Left lung (tissue), 10 donors: ENCODE results near the gene MYH14. TPM values are rescaled to one million over a fixed set of nuclear protein-coding genes. Genes with fewer than 3 reads are reported as not detected.

ENCODE experiments used
- ATAC-seq: fragments of 200-7000 bp; cut with Tn5 transposase; one replicate; pipeline ENCODE4 v1.9.1; 2020; ENCODE audit warnings: moderate library complexity
- DNase-seq, 4 donors: peaks; one replicate each; pipeline ENCODE4 v3.0.0-alpha.2; 2013 to 2020
- H3K27ac ChIP-seq, 2 donors: fragments of 200-600 bp; sonication (generic) in 1 of 2; one replicate each; pipeline versions ENCODE4 v1.5.0 to v1.8.0; 2020 to 2021
- H3K27me3 ChIP-seq, 2 donors: fragments of 200-600 bp; sonication (generic) in 1 of 2; one replicate each; pipeline versions ENCODE4 v1.5.0 to v1.8.0; 2020 to 2021
- H3K36me3 ChIP-seq, 2 donors: fragments of 200-600 bp; sonication (generic) in 1 of 2; one replicate each; pipeline versions ENCODE4 v1.5.0 to v1.8.0; 2020 to 2021
- H3K4me1 ChIP-seq, 2 donors: fragments of 200-600 bp; one replicate each; pipeline ENCODE4 v1.8.0; 2021
- H3K4me3 ChIP-seq, 2 donors: fragments of 200-600 bp; sonication (generic) in 1 of 2; one replicate each; pipeline versions ENCODE4 v1.5.0 to v1.8.0; 2020 to 2021; ENCODE audit warnings: mild to moderate bottlenecking in 1 of 2
- H3K9me3 ChIP-seq, 2 donors: fragments of 200-600 bp; sonication (generic) in 1 of 2; one replicate each; pipeline versions ENCODE4 v1.5.0 to v1.8.0; 2020 to 2021
- CTCF ChIP-seq, 2 donors: fragments of 200-600 bp; sonication (generic) in 1 of 2; IDR thresholded peaks; one replicate each; pipeline versions ENCODE4 v1.5.0 to v1.8.0; 2021; ENCODE audit warnings: antibody characterized with exemption in 2 of 2
- intact Hi-C, 2 donors: fragments of 100-400 bp; cut with DNase I; formaldehyde crosslinking; loops; one replicate each; pipeline versions ENCODE4 v1.11.2 to v1.14.2; 2022
- polyA plus RNA-seq, 6 donors: library from polyadenylated mRNA; unstranded; fragments of 120-200 nt; gene quantifications; one replicate each; pipeline ENCODE4 v1.2.1, GENCODE V29; 2013; ENCODE audit not compliant: insufficient read length in 6 of 6
- total RNA-seq, 2 donors: library from RNA; stranded (reverse); fragmentation: NEBNext Ultra II Directional; extraction: Animal tissue kit (Norgen Biotek cat#: 25700); gene quantifications; one replicate each; pipeline ENCODE4 v1.2.1, GENCODE V29; 2021
- donor health status: DM: no; HTN: yes; CAD: no.
- donor health status: DM: no; HTN: no; CAD: no.

MYH14 gene
- total and polyA plus RNA-seq, 8 donors: 46.0 to 195 (median 55.6) TPM

DNA sequence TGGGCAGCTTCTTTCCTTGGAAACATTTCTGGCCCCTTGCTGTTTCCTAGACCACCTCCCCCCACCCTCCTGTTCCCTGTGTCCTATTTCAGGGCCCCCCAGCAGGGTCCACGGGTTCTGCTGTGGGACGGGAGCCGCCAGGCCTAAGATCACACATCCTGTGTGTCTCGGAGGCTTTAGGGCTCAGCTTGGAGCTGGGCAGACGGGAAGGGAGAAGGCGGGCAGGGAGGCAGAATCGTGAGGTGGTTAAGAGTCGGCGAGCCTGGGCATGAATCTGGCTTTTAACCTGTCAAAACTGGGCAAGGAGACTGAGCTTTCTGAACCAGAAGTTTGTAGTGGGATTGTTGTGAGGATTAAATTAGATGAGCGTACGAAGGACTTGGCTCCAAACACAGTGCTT, 120.9 kb downstream of the MYH14 start:
- no peak overlapping the region for H3K4me3 ChIP-seq
- DNase-seq: no peak
- intact Hi-C loops: no loop called here
- no peak overlapping the region for H3K27ac ChIP-seq
- H3K27me3 ChIP-seq: peaks cover 11 to 54% of the 10 kb centered on the region in 2 donors
- peaks cover 0 to 32% of the 10 kb centered on the region in 2 donors for H3K4me1 ChIP-seq
- no peaks in the 10 kb centered on the region for H3K9me3 ChIP-seq
- no peak for TF ChIP-seq CTCF (IDR thresholded peaks at IDR 0.05)
- ATAC-seq: no peak
- no peaks in the 10 kb centered on the region for H3K36me3 ChIP-seq

DNA sequence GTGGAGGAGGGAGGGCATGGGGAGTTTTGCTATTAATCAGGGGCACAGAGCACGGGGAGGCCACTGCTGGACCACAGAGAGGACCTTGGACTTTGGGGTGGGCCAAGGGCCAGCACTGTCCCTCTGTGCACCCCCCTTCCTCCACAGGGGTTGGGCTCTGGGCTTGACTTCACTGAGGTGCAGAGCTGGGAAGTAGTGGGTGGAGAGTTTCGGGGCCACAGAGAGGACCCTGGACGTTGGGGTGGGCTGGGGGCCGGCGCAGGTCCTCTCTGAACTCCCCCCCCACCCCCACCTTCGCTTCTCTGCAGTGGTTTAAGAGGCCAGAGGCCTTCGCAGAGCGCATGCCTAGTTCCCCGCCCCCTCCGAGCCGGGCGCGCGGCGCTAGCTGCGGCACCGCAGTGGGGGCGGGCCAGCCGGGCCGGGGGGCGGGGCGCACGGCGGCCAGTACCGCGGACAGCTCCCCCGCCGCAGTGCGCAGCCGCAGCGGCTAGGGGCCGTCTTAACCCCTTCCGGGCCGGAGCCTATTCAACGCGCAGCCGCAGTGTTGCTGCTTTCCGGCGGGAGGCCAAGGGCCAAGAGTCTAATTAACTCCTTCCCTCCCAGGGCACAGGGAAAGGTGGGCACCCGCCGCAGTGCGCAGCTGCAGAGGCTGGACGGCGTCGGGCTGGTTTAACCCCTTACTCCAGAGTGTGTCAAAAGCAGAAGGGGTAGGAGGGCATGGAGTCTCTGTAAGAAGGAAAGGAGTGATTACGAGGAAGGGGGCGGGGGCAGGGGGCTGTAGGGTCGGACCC, 122.1 kb downstream of the MYH14 start:
- ATAC-seq: peak; percentile 58
- intact Hi-C loops: no loop called here
- TF ChIP-seq CTCF (IDR thresholded peaks at IDR 0.05): no peak

GRCh38 chr19:50326101-50326664, 122.8 kb downstream of the MYH14 start:
- TF ChIP-seq CTCF (IDR thresholded peaks at IDR 0.05): no peak
- Histone ChIP-seq H3K9me3 (no peaks in the 10 kb centered on the region), H3K27ac (no peak overlapping the region), H3K27me3 (peaks cover 11 to 72% of the 10 kb centered on the region in 2 donors), H3K4me3 (peak overlapping the region in 1 of 2 donors; percentile 26), H3K4me1 (peaks cover 0 to 48% of the 10 kb centered on the region in 2 donors), H3K36me3 (no peaks in the 10 kb centered on the region)
- no peak for DNase-seq
- ATAC-seq: no peak
- intact Hi-C loops: no loop called here

More for the DNA sequence above, 122.1 kb downstream of the MYH14 start:
- Histone ChIP-seq H3K4me3 (peak overlapping the region in 1 of 2 donors; percentile 26), H3K9me3 (no peaks in the 10 kb centered on the region), H3K27ac (no peak overlapping the region), H3K36me3 (no peaks in the 10 kb centered on the region), H3K4me1 (peaks cover 0 to 43% of the 10 kb centered on the region in 2 donors), H3K27me3 (peaks cover 11 to 65% of the 10 kb centered on the region in 2 donors)
- peak in 3 of 4 donors; percentile 64 to 89 (median 78) for DNase-seq

- no peaks in the 10 kb centered on the region for H3K36me3 ChIP-seq
- no peak overlapping the region for H3K4me3 ChIP-seq
- no peak for DNase-seq
- intact Hi-C loops: no loop called here
- no peaks in the 10 kb centered on the region for H3K9me3 ChIP-seq
- H3K27ac ChIP-seq: no peak overlapping the region
- TF ChIP-seq CTCF (IDR thresholded peaks at IDR 0.05): no peak
- no peak for ATAC-seq
- H3K4me1 ChIP-seq: peaks cover 0 to 56% of the 10 kb centered on the region in 2 donors
- H3K27me3 ChIP-seq: peaks cover 11 to 80% of the 10 kb centered on the region in 2 donors
Measured at GRCh38 chr19:50327013-50327412, 123.6 kb downstream of the MYH14 start.

- no peaks in the 10 kb centered on the region for H3K9me3 ChIP-seq
- no peak overlapping the region for H3K4me3 ChIP-seq
- H3K27me3 ChIP-seq: peaks cover 11 to 86% of the 10 kb centered on the region in 2 donors
- no peaks in the 10 kb centered on the region for H3K36me3 ChIP-seq
- DNase-seq (no peak), ATAC-seq (no peak)
- intact Hi-C loops: no loop called here
- TF ChIP-seq CTCF (IDR thresholded peaks at IDR 0.05): no peak
- no peak overlapping the region for H3K27ac ChIP-seq
- H3K4me1 ChIP-seq: peaks cover 0 to 62% of the 10 kb centered on the region in 2 donors
Measured at GRCh38 chr19:50327461-50328223, 124.2 kb downstream of the MYH14 start.
